NCI-H187 treated with DMSO at 0.1 percent for 48 hours (cell line): ENCODE data around the gene HCN2.
"Not testable (repeated sequence)": the region's sequence is repeated elsewhere in the genome, so short reads cannot be mapped to it uniquely, and the experiment has no call there.

Source experiments
- DNase-seq: peaks from one replicate; lab custom pipeline; 2025; lab: John Stamatoyannopoulos, UW

HCN2 gene

GRCh38 chr19:620166-620862 lies 30.6 kb downstream of the HCN2 start:
- no peak for DNase-seq

- DNase-seq, result not testable (repeated sequence)
Measured at GRCh38 chr19:621191-621590, 31.5 kb downstream of the HCN2 start.

GRCh38 chr19:621819-622218 lies 32.1 kb downstream of the HCN2 start:
- no peak for DNase-seq

GRCh38 chr19:622666-623065 lies 33.0 kb downstream of the HCN2 start:
- no peak for DNase-seq

GRCh38 chr19:623175-623916 lies 33.7 kb downstream of the HCN2 start:
- DNase-seq, result no peak

- no peak for DNase-seq
Measured at GRCh38 chr19:623974-624373, 34.3 kb downstream of the HCN2 start.

GRCh38 chr19:624433-625109 lies 34.9 kb downstream of the HCN2 start:
- no peak for DNase-seq

- DNase-seq, result no peak
Measured at GRCh38 chr19:625257-625656, 35.6 kb downstream of the HCN2 start.

GRCh38 chr19:626566-626965 lies 36.9 kb downstream of the HCN2 start:
- not testable (repeated sequence) for DNase-seq

GRCh38 chr19:628168-628567 lies 38.5 kb downstream of the HCN2 start:
- no peak for DNase-seq

GRCh38 chr19:629515-629914 lies 39.8 kb downstream of the HCN2 start:
- not testable (repeated sequence) for DNase-seq

GRCh38 chr19:629961-630714 lies 40.5 kb downstream of the HCN2 start:
- DNase-seq, result no peak

GRCh38 chr19:632579-633067 lies 42.9 kb downstream of the HCN2 start:
- no peak for DNase-seq

GRCh38 chr19:633068-633785 lies 43.5 kb downstream of the HCN2 start, which contains the start of gene POLRMT:
TSS of gene POLRMT (minus strand) at chr19:633537. CDS start at chr19:633512, 25 bp downstream.
- DNase-seq, result peak; percentile 86

GRCh38 chr19:633786-634639 lies 44.3 kb downstream of the HCN2 start:
- no peak for DNase-seq

GRCh38 chr19:634975-635652 lies 45.4 kb downstream of the HCN2 start:
- no peak for DNase-seq

GRCh38 chr19:638906-639252 lies 49.2 kb downstream of the HCN2 start:
- no peak for DNase-seq

GRCh38 chr19:639253-640160 lies 49.8 kb downstream of the HCN2 start, which contains the start of gene FGF22:
TSS of gene FGF22 (plus strand) at chr19:639879. CDS start at chr19:639926, 47 bp downstream.
- no peak for DNase-seq

- no peak for DNase-seq
Measured at GRCh38 chr19:640161-640558, 50.5 kb downstream of the HCN2 start.
